Upper lobe of right lung (tissue), 1 donor: ENCODE results near the gene PA2G4. TPM values are rescaled to one million over a fixed set of nuclear protein-coding genes. Genes with fewer than 3 reads are reported as not detected.
"Not testable (repeated sequence)": the region's sequence is repeated elsewhere in the genome, so short reads cannot be mapped to it uniquely, and the experiment has no call there.

Experiments
- ATAC-seq: fragments of 200-7000 bp; cut with Tn5 transposase; one replicate; pipeline ENCODE4 v1.9.1; 2020; ENCODE audit warnings: mild to moderate bottlenecking, moderate library complexity
- DNase-seq: peaks from one replicate; pipeline ENCODE4 v3.0.0-alpha.2; 2020
- H3K27ac ChIP-seq: fragments of 200-600 bp; one replicate; pipeline ENCODE4 v1.8.0; 2022
- H3K27me3 ChIP-seq: fragments of 200-600 bp; one replicate; pipeline ENCODE4 v1.8.0; 2022; ENCODE audit warnings: mild to moderate bottlenecking
- H3K36me3 ChIP-seq: fragments of 200-600 bp; one replicate; pipeline ENCODE4 v1.8.0; 2022
- H3K4me1 ChIP-seq: fragments of 200-600 bp; one replicate; pipeline ENCODE4 v1.8.0; 2022
- H3K4me3 ChIP-seq: fragments of 200-600 bp; one replicate; pipeline ENCODE4 v1.8.0; 2022; ENCODE audit warnings: mild to moderate bottlenecking
- H3K9me3 ChIP-seq: fragments of 200-600 bp; one replicate; pipeline ENCODE4 v1.8.0; 2022
- CTCF ChIP-seq: fragments of 200-600 bp; IDR thresholded peaks from one replicate; pipeline ENCODE4 v1.8.0; 2022; ENCODE audit warnings: antibody characterized with exemption
- intact Hi-C: fragments of 100-400 bp; cut with DNase I; formaldehyde crosslinking; loops from one replicate; pipeline ENCODE4 v1.11.0; 2022
- long read RNA-seq: library from polyadenylated mRNA; unstranded; transcript quantifications from one replicate; pipeline ENCODE4 v2.0.0, GENCODE V29; 2021
- total RNA-seq: library from RNA; stranded (reverse); fragmentation: NEBNext Ultra II Directional; extraction: Animal tissue kit (Norgen Biotek cat#: 25700); gene quantifications from one replicate; pipeline ENCODE4 v1.2.1, GENCODE V29; 2021
- donor health status: DM: no; HTN: yes; CAD: no; lungs with severe emphysema.

The PA2G4 gene
- total RNA-seq = 71.4 TPM
- long read RNA-seq, transcript PA2G4-201 (13 exons, 2,577 nt) = major isoform, 135 of 154 reads
- long read RNA-seq, partial matches to known transcripts = 7 of 154 reads
- long read RNA-seq, other reads (novel, unspliced or antisense) = 12 of 154 reads

- H3K4me3 ChIP-seq = peak within 1 kb of the TSS; percentile 83
- intact Hi-C loops = no loop called here
Observed at GRCh38 chr12:56104109-56104814, at the start of gene PA2G4. Gene PA2G4 (plus strand): TSS chr12:56104559. CDS start chr12:56104738, 179 bp downstream.

GRCh38 chr12:56059964-56060363 is 44.4 kb upstream of the PA2G4 start:
- intact Hi-C loops, DNase-seq, H3K9me3 ChIP-seq, H3K36me3 ChIP-seq, H3K4me3 ChIP-seq, H3K27me3 ChIP-seq, ATAC-seq, H3K4me1 ChIP-seq, H3K27ac ChIP-seq: not testable (repeated sequence)

More at GRCh38 chr12:56104109-56104814, at the start of gene PA2G4:
- Histone ChIP-seq H3K27ac (peak within 1 kb of the TSS; percentile 88), H3K4me1 (peaks cover 21% of the 10 kb centered on the region), H3K36me3 (peaks cover 26% of the 10 kb centered on the region), H3K9me3 (no peaks in the 10 kb centered on the region), H3K27me3 (no peaks in the 10 kb centered on the region)
- no peak for TF ChIP-seq CTCF
- DNase-seq = peak; percentile 99
- ATAC-seq = peak; percentile 98

GRCh38 chr12:56061982-56062381 is 42.4 kb upstream of the PA2G4 start:
- H3K27me3 ChIP-seq = no peaks in the 10 kb centered on the region
- no peaks in the 10 kb centered on the region for H3K36me3 ChIP-seq
- intact Hi-C loops = no loop called here
- DNase-seq (no peak), ATAC-seq (no peak)
- H3K4me3 ChIP-seq = no peak overlapping the region
- no peak for TF ChIP-seq CTCF
- H3K27ac ChIP-seq = no peak overlapping the region
- H3K9me3 ChIP-seq = no peaks in the 10 kb centered on the region
- no peaks in the 10 kb centered on the region for H3K4me1 ChIP-seq

GRCh38 chr12:56062996-56063395 is 41.4 kb upstream of the PA2G4 start:
- no peaks in the 10 kb centered on the region for H3K9me3 ChIP-seq
- H3K27me3 ChIP-seq = no peaks in the 10 kb centered on the region
- H3K36me3 ChIP-seq = no peaks in the 10 kb centered on the region
- DNase-seq (no peak), ATAC-seq (no peak)
- H3K27ac ChIP-seq = no peak overlapping the region
- no peaks in the 10 kb centered on the region for H3K4me1 ChIP-seq
- no peak for TF ChIP-seq CTCF
- intact Hi-C loops = no loop called here
- no peak overlapping the region for H3K4me3 ChIP-seq

- no peak for DNase-seq
Observed at GRCh38 chr12:56071648-56072047, 32.7 kb upstream of the PA2G4 start.

More at GRCh38 chr12:56071648-56072047, 32.7 kb upstream of the PA2G4 start:
- intact Hi-C loops = no loop called here
- H3K36me3 ChIP-seq = no peaks in the 10 kb centered on the region
- no peak overlapping the region for H3K27ac ChIP-seq
- ATAC-seq = no peak
- no peaks in the 10 kb centered on the region for H3K4me1 ChIP-seq
- no peaks in the 10 kb centered on the region for H3K27me3 ChIP-seq
- H3K9me3 ChIP-seq = no peaks in the 10 kb centered on the region
- no peak overlapping the region for H3K4me3 ChIP-seq
- no peak for TF ChIP-seq CTCF
